Peyer's patch (tissue), 4 donors: ENCODE measurements around the gene MAP1LC3A. TPM values are rescaled to one million over a fixed set of nuclear protein-coding genes. Genes with fewer than 3 reads are reported as not detected.

Experiments used
- DNase-seq, 3 donors: peaks; one replicate each; pipeline ENCODE4 v3.0.0-alpha.2; 2017 to 2019
- H3K27ac ChIP-seq, 4 donors: fragments of 200-600 bp; sonication (generic); one replicate each; pipeline ENCODE4 v1.5.1; 2016 to 2019
- H3K27me3 ChIP-seq, 2 donors: fragments of 200-600 bp; sonication (generic); one replicate each; pipeline ENCODE4 v1.5.1; 2019
- H3K36me3 ChIP-seq, 3 donors: fragments of 200-600 bp; sonication (generic); one replicate each; pipeline ENCODE4 v1.5.1; 2016 to 2019
- H3K4me1 ChIP-seq, 4 donors: fragments of 200-600 bp; sonication (generic); one replicate each; pipeline ENCODE4 v1.5.1; 2016 to 2019
- H3K4me3 ChIP-seq, 4 donors: fragments of 200-600 bp; sonication (generic); 1 replicate in 3 of 4; 2 replicates in 1 of 4; pipeline ENCODE4 v1.5.1; 2016 to 2019; ENCODE audit warnings: mild to moderate bottlenecking in 1 of 4
- H3K9me3 ChIP-seq, 4 donors: fragments of 200-600 bp; sonication (generic); one replicate each; pipeline ENCODE4 v1.5.1; 2016 to 2019; ENCODE audit warnings: mild to moderate bottlenecking in 1 of 4
- POLR2A ChIP-seq, 2 donors: fragments of 450-650 bp; IDR thresholded peaks; one replicate each; pipeline ENCODE4 v1.5.1; 2017; ENCODE audit warnings: antibody characterized with exemption in 2 of 2, mild to moderate bottlenecking in 2 of 2, moderate library complexity in 2 of 2
- total RNA-seq, 4 donors: library from RNA; depleted of rRNA; stranded (reverse); fragments of >200 nt; gene quantifications; one replicate each; pipeline ENCODE4 v1.1.0, GENCODE V29; 2016
- TF ChIP-seq, protein P1 (sequence below), 6 experiments: fragments of 450-650 bp in 4 of 6; fragments of 200-600 bp in 2 of 6; sonication (generic) in 1 of 6; IDR thresholded peaks; one replicate each; pipeline ENCODE4 v1.5.1; 2017 to 2019; ENCODE audit warnings: antibody characterized with exemption in 6 of 6, mild to moderate bottlenecking in 3 of 6, moderate library complexity in 1 of 6

MAP1LC3A gene
- total RNA-seq, 4 donors from 2014 or later = 32.6 to 82.1 (median 68.6) TPM

DNA sequence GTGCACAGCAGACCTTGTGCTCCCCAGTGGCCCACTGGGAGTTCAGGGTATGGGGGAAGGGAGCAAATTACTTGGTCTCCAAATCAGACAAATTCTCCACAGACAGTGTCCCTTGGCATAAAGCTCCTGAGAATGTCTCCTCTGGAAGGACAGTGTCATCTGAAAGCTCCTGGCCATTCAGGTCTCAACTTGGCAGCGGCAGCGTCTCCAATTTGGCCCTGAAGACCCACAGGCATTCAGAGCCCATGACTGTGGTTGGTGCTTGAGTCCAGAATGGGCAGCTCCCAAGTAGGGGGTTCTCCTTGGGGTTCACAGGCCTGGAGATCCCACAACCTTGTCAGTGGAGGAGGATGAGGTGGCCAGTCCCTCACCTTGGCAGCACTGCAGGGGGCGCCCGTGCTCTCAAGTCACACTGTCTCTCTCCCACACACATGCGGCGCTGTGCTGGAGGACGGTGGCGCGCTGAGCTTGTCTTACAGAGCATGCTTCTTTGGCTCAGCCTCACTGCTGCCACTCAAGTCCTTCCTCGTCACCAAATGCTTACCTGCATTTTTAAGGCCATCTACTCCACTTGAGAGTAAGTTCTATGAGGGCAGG is 21.6 kb upstream of the MAP1LC3A start:
- no peaks in the 10 kb centered on the region for H3K9me3 ChIP-seq
- H3K27ac ChIP-seq = no peak overlapping the region
- H3K4me3 ChIP-seq = no peak overlapping the region
- no peaks in the 10 kb centered on the region for H3K4me1 ChIP-seq
- DNase-seq = peak in 2 of 3 donors; percentile 35 to 69
- peaks cover 0 to 92% (median 0%) of the 10 kb centered on the region in 3 donors for H3K36me3 ChIP-seq
- TF ChIP-seq POLR2A (IDR thresholded peaks at IDR 0.05) = no peak
- TF ChIP-seq, protein P1, sequence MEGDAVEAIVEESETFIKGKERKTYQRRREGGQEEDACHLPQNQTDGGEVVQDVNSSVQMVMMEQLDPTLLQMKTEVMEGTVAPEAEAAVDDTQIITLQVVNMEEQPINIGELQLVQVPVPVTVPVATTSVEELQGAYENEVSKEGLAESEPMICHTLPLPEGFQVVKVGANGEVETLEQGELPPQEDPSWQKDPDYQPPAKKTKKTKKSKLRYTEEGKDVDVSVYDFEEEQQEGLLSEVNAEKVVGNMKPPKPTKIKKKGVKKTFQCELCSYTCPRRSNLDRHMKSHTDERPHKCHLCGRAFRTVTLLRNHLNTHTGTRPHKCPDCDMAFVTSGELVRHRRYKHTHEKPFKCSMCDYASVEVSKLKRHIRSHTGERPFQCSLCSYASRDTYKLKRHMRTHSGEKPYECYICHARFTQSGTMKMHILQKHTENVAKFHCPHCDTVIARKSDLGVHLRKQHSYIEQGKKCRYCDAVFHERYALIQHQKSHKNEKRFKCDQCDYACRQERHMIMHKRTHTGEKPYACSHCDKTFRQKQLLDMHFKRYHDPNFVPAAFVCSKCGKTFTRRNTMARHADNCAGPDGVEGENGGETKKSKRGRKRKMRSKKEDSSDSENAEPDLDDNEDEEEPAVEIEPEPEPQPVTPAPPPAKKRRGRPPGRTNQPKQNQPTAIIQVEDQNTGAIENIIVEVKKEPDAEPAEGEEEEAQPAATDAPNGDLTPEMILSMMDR (IDR thresholded peaks at IDR 0.05) = peak in 4 of 6 experiments; percentile 26 to 40 (median 34)
- H3K27me3 ChIP-seq = no peaks in the 10 kb centered on the region

DNA sequence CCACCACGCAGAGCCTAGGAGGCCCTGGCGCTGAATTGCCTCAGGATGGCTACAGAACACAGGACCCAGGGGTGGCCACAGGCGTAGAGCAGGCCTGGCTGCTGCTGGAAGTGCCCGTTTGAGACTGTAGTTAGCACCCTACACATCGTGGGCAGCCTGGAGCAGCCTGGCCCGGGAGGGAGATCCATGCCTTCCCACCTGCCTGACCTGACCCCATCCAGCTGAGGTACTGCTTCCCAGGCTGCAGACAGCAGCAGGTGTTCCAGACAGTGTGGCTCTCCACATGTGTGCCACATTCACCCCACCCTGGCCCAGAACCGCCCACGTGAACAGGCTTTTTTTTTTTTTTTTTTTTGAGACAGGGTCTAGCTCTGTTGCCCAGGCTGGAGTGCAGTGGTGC is 20.9 kb upstream of the MAP1LC3A start:
- Histone ChIP-seq H3K4me3 (no peak overlapping the region), H3K36me3 (peaks cover 0 to 91% (median 0%) of the 10 kb centered on the region in 3 donors), H3K27ac (no peak overlapping the region), H3K27me3 (no peaks in the 10 kb centered on the region), H3K9me3 (no peaks in the 10 kb centered on the region), H3K4me1 (no peaks in the 10 kb centered on the region)
- no peak for DNase-seq
- no peak for TF ChIP-seq POLR2A (IDR thresholded peaks at IDR 0.05)
- TF ChIP-seq, protein P1 (IDR thresholded peaks at IDR 0.05) = no peak

DNA sequence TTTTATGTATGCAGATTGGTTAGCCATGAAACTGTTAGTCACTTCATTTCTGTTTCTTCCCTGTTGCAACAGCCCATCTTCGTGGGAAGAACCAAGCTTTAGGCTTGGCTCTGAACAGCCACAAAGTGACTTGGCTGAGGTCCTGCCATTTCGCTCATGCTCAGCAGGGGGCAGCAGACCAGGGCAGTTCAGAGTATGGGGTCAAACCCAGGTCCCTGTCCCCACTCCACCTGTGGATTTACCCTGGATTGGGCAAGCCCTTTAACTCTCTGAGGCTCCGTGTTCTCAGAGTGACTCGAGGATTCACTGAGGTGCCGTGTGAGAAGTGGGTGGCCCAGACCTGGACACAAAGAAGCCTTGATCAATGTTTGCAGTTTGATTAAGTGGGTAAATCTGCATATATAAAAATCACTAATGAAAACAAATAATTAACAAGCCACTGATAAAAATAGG is 19.8 kb upstream of the MAP1LC3A start:
- Histone ChIP-seq H3K36me3 (peaks cover 0 to 81% (median 0%) of the 10 kb centered on the region in 3 donors), H3K27me3 (no peaks in the 10 kb centered on the region), H3K4me3 (no peak overlapping the region), H3K4me1 (peaks cover 0 to 2% (median 0%) of the 10 kb centered on the region in 4 donors), H3K27ac (no peak overlapping the region), H3K9me3 (no peaks in the 10 kb centered on the region)
- peak in 2 of 3 donors; percentile 51 to 82 for DNase-seq
- TF ChIP-seq, protein P1 (IDR thresholded peaks at IDR 0.05) = peak; percentile 57 to 73 (median 68)
- TF ChIP-seq POLR2A (IDR thresholded peaks at IDR 0.05) = no peak

DNA sequence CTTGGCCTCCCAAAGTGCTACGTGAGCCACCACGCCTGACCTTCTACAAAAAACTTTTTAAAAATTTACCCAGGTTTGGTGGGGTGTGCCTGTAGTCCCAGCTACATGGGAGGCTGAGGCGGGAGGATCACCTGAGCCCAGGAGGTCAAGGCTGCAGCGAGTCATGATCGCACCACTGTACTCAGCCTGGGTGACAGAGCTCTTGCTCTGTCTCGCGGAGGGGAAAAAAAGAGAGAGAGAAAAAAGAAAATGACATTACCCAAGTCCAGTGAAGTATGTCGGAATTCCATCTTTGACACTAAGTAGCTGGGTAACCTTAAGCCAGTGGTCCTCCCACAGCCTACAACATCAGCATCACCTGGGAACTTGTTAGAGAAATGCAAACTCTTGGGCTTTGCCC is 18.8 kb upstream of the MAP1LC3A start:
- peaks cover 0 to 70% (median 0%) of the 10 kb centered on the region in 3 donors for H3K36me3 ChIP-seq
- H3K27me3 ChIP-seq = no peaks in the 10 kb centered on the region
- TF ChIP-seq POLR2A (IDR thresholded peaks at IDR 0.05) = no peak
- TF ChIP-seq, protein P1 (IDR thresholded peaks at IDR 0.05) = no peak
- no peak overlapping the region for H3K27ac ChIP-seq
- H3K9me3 ChIP-seq = no peaks in the 10 kb centered on the region
- peaks cover 0 to 12% (median 0%) of the 10 kb centered on the region in 4 donors for H3K4me1 ChIP-seq
- H3K4me3 ChIP-seq = no peak overlapping the region
- no peak for DNase-seq

DNA sequence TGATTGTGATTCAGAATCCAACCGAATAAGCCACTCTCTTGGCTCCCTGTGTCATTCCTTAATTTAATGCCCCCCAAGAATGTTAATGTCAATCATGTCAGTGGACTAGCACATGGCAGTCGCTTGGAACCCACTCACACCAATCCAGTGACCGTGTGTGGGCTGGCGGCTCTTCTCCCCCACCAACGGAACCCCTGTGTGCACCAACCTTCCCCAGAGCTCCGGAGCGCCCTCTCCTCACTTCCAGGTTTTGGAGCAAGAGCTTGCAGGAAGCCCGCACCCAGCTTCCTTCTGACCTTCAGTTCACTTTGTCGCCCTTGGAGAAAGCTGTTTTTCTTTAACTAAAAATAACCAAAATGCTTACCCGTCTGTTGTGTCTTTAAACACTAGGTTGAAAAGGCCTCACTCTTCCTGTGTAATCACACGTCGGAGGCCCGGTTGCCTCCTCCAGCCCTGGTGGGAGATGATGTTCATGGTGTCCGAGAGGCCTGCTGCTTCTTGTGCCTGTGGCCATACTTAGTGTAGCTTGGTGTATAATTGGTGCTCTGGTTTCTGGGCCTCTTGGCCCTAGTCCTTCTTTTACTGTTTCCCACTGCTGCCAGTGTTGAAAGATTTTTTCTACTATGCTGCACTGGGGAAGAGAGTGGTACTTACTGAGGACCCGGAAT is 17.8 kb upstream of the MAP1LC3A start:
- peaks cover 0 to 13% (median 0%) of the 10 kb centered on the region in 4 donors for H3K4me1 ChIP-seq
- no peak overlapping the region for H3K27ac ChIP-seq
- TF ChIP-seq, protein P1 (IDR thresholded peaks at IDR 0.05) = no peak
- no peak for TF ChIP-seq POLR2A (IDR thresholded peaks at IDR 0.05)
- DNase-seq = no peak
- no peaks in the 10 kb centered on the region for H3K9me3 ChIP-seq
- no peaks in the 10 kb centered on the region for H3K27me3 ChIP-seq
- H3K36me3 ChIP-seq = peaks cover 0 to 60% (median 0%) of the 10 kb centered on the region in 3 donors
- no peak overlapping the region for H3K4me3 ChIP-seq
